Ramos (cell line): ENCODE results near the gene SYTL2.

Experiments
- in situ Hi-C: fragments of 300-500 bp; cut with MboI; formaldehyde crosslinking; loops from one replicate; pipeline ENCODE4 v1.14.3; 2022; ENCODE audit warnings: low sequenced_read_pairs; ENCODE audit not compliant: unreplicated experiment

The SYTL2 gene

GRCh38 chr11:85742873-85743275 lies 68.1 kb downstream of the SYTL2 start:
- in situ Hi-C loops, result no loop called here

DNA sequence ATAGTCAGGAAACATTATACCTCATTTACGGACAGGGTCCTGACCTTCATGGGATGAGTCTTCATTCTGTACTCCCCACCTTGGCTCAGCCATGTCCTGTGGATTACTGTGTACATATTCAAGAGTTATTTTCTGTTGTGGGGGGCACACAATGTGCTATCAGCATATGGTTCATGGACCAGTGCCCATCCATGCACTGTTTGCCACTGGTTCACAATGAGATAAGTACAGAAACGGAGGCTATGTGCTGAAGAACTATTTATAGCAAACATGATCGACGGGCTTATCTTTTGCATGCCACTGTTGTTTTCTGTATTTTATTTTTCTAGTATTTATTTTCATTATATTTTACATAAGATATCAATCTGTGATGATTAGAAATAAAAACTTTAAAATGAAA lies 68.6 kb downstream of the SYTL2 start:
- in situ Hi-C loops, result no loop called here

GRCh38 chr11:85740481-85741400 lies 70.2 kb downstream of the SYTL2 start:
- in situ Hi-C loops, result no loop called here

DNA sequence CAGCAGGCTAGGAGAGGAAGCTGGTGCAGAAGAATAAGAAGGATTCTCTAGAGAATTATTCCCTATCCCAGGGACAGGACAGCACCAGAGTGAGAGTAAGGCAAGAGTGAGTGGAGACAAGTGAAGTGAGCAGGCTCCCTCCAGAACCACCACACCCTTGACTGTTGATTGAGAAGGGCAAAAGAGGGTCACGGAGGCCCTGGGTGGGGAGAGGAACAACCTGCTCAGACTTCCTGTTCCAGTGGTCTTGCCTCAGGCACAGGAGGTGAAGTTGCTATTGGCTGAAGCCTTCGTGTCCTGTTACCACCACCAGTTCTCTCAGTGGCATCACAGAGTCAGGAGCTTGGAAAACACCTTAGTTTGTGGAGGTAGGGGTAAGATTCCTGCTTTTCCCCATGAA lies 73.2 kb downstream of the SYTL2 start:
- in situ Hi-C loops, result no loop called here

GRCh38 chr11:85735876-85736460 lies 75.0 kb downstream of the SYTL2 start:
- in situ Hi-C loops, result no loop called here

- in situ Hi-C loops, result no loop called here
These were observed 78.0 kb downstream of the SYTL2 start for GRCh38 chr11:85732965-85733364.

DNA sequence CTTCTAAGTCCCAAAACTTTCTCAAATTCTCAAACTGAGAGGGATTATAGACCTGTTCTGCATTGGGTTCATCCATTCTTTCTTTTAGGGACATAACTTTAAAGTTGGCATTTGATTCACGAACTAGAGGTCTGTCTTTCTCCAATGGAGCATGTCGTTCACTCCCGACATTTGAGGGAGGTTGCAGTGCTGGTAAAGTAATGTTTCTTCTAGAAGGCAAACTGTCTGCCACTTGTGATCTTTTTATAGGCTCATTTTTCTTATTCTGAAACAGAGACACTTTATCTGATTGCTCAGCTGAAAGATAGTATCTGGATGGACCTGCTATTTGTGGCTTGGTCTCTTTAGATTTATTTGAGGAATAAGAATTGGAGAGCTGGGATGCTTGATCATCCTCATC lies 84.6 kb downstream of the SYTL2 start:
- in situ Hi-C loops, result no loop called here

DNA sequence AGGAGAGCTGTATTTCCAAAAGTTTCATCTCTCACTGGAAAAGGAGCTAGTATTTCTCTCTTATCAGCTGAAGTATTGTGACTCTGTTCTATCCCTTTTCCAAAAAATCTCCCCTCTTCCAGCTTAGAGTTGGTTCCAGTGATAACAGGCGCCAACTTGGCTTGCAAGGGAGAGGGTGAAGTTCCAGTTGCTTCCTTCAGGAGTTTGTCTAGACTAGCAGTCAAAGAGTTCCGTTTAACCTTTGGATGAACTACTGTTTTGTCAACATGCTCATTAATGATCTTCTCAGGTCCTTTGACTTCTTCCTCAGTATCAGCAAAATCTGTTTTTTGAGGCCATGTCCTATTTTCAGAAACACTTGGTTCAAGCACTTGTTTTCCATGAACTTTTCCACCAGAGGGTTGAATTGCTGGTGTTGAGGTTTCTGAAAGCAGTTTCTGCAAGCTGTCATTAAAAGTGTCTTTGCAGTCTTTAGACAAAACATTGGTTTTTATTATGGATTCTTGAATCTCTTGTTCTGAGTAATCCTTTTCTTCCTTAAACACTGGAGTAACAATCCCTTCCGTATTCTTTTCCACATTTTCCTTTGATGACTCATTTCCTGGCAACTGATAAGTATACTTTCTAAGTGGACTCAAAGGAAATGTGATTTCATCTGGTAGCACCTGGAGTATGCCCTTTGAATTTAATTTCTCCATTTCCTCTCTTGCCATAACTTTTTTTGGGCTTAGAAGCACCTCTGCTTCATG lies 85.3 kb downstream of the SYTL2 start:
- in situ Hi-C loops, result no loop called here

DNA sequence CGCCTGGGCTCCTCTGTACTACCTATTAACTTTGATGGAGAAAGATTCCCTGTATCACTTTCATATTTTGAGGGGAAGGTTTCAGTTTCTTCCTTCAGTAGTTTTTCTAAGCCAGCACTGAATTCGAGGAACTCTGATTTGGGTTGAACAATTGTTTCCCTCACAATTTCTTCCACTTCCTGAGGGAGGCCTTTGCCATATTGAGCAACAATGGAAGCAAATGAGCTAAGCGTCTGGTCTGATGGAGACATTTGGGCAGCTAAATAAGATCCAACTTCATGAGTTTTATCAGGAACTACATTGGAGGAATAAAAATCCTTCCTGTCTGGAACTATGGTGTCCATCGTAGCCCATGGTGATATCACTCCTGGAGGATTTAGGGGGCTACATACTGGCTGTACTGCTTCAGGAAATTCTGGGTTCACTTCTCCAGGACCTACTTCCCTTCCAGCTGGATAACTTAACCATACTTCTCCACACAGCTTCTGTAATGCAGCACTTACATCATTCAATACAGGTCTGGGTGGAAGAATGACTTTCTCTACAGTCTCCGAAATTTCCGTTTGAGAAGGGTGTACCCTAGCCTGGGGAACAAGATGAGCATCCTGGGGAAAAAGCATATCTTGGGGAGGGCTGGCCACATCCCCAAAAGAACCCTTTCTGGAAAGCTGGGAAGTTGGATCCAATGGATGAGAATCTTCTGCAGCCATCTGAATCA lies 86.0 kb downstream of the SYTL2 start:
- in situ Hi-C loops, result no loop called here

- in situ Hi-C loops, result no loop called here
These were observed 87.9 kb downstream of the SYTL2 start for GRCh38 chr11:85723088-85723487.

DNA sequence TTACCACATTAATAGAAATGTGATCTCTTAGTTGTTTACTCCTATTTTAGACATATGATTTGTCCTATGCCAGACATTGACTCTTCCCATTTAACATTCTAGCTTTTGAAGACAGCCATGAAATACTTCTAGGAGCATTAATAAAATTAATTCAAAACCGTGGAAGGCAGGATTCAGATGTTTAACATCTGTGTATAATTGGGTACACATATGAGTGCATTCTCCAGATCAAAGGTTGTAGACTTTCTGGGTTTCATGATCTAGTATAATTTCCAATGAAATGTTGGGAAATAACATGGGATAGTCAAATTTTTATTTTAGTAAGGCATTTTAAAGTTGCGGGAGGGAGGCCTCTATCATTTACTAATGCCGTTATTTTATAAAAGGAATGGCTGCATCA lies 89.8 kb downstream of the SYTL2 start:
- in situ Hi-C loops, result no loop called here

DNA sequence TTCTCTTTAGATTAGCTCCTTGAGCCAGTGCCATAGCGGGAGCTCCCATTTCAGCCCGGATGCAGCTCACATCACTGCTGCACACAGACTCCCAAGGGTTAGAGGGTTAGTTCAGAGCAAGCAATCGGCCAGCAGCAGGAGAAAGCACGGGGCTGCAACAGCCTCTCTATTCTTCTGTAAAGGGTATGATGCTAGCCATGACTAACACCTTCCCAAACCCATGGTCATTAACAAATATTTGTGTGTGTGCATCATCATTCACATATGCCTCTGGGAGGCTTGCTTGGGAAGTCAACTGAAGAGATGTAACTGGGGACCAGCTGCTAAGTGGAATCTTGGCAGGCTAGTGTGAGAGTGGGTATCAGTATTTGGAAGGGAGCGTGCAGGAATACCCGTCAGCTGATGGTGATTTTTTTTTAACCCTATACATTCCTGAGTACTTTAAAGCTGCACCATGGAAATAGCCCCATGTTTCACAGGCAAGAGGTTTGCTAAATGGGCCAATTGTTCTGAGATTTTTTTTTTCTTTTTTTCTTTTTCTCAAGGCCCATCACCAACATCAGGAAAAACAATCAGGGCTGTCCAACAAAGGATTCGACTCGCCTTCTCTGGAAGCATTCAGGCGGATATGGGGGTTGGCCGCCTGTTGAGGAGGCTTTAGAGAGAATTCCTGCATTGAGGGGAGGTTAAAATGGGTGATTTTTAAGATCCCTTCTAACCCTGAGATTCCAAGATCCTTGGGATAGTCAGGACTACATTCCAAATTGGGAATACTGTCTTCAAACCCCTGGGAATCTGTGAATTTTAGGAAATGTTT lies 91.7 kb downstream of the SYTL2 start:
- in situ Hi-C loops, result no loop called here

DNA sequence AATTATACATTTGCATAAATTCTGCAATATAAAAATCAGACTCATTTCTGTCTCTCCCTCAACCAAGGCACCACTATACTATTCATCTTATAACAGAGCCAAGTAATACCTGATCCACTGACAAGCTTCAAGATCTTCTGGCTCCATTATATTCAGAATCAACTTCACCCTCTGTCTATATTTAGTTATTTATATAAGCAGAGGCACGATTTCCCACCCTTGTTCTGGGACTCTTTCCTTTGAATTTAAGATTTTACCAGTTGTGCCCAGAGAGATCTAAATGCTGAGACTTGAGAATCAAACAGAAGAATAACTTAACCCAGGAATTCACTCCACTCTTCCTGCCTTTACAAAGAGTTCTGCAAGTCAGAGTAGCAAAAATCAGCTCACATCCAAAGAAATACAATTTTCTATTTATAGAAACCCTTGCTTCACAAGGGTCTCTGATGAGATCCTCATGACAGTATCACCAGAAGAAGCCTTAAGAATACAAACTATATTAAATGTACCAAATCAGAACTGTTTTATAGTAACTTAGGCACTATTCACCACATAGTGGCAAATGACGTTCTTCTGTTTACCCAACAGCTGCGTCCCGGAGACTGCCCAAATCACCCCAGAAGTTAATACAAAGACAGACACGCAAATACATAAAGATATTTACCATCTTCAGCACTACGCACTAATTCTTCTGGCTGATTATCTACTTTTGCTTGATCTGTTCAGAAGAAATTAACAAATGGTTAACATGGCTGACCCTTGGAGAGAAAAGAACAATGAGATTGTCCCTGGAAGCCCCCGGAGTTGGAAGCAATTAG lies 92.6 kb downstream of the SYTL2 start:
- in situ Hi-C loops, result no loop called here

GRCh38 chr11:85717429-85717828 lies 93.5 kb downstream of the SYTL2 start:
- in situ Hi-C loops, result no loop called here

- in situ Hi-C loops, result no loop called here
These were observed 98.0 kb downstream of the SYTL2 start for GRCh38 chr11:85712953-85713352.

GRCh38 chr11:85710917-85711316 lies 100.0 kb downstream of the SYTL2 start:
- in situ Hi-C loops, result no loop called here

DNA sequence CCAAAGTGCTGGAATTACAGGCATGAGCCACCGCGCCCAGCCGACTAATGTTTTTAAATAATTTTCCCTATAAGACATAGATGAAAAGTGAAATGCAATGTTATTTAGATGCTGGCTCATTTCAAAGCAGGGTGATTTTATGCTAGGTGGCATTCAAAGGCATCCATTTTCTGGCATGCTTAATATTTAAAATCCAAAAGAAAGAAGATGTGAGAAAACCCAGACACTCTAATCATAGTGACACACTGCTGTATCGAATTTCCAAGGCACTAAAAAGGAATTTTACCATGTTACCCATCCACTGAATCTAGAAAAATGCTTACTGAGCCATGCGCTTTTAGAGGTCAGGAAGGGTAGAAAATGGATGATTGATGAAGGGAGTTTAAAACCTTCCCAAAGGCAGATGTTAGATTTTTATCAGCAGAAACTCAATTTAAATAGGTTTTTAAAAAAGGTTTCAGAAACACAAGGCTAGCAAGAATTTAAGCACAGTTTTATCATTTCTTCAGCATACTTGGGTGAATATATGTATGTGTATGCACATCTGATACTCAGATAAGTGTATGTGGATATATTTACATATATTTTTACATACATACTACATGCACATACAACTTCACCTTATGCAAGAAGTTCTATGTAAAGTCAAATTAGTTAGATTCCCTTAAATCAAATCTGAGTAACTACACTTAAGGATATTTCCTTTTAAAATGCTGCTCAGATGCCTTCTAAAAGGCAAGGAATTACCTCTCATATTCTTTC lies 100.8 kb downstream of the SYTL2 start:
- in situ Hi-C loops, result no loop called here

DNA sequence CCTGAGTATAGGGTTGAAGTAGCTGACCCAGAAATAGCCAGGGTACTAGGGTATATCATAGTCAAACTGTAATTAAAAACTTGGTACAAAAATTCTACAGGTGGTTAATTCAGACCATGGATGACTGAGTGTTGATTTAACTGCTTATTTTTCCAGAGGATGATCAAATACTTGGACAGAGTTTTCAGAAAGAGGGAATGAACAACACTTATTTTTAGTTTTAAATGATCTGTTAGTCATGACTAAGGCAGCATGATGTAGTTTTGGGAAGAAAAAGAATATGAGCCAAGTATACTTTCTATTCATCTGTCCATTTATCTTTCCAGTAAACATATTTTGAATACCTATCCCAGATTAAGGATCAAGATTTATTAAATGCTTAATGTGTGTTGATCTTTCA lies 105.1 kb downstream of the SYTL2 start:
- in situ Hi-C loops, result no loop called here
